ENCODE data around the gene PRDX4. TPM values are rescaled to one million over a fixed set of nuclear protein-coding genes. Genes with fewer than 3 reads are reported as not detected.
"Not testable (repeated sequence)": the region's sequence is repeated elsewhere in the genome, so short reads cannot be mapped to it uniquely, and the experiment has no call there.

The PRDX4 gene
- total RNA-seq, 1 experiment from 2014 or later = 276 TPM

GRCh38 chrX:23668335-23668734 lies 1.0 kb downstream of the PRDX4 start:
- no peaks in the 10 kb centered on the region for H3K27me3 ChIP-seq (ENCODE audit: low read length)
- POLR2A ChIA-PET (ENCODE audit: unreplicated experiment) = no interaction called here
- no peaks in the 10 kb centered on the region for H3K9me2 ChIP-seq (replicated peaks; ENCODE audit: low read length)
- H4K20me1 ChIP-seq (ENCODE audit: low read length) = 0 out of 2 replicates have a peak, but pooled peaks cover 4% of the 10 kb centered on the region
- peak; percentile 3; the same call in 1 of the 2 replicates for ATAC-seq
- H3K4me2 ChIP-seq (ENCODE audit: low read length) = peak overlapping the region; percentile 88
- H3K36me3 ChIP-seq (ENCODE audit: low read depth, low read length) = peaks cover 9% of the 10 kb centered on the region; the same call in 1 of the 2 replicates
- H2AFZ ChIP-seq (ENCODE audit: low read length) = no peak overlapping the region
- peak overlapping the region; percentile 71 for H3K4me3 ChIP-seq (ENCODE audit: low read length)
- peaks cover 44% of the 10 kb centered on the region for H3K79me2 ChIP-seq (ENCODE audit: low read length)
- peaks cover 13% of the 10 kb centered on the region for H3K4me1 ChIP-seq (ENCODE audit: insufficient read depth, low read length)
- no peaks in the 10 kb centered on the region for H3K9me3 ChIP-seq (ENCODE audit: low read length)
- DNase-seq = peak; percentile 23
- CTCF ChIA-PET = no interaction called here
- TF ChIP-seq CTCF (conservative IDR thresholded peaks at IDR 0.05; ENCODE audit: low read depth, low read length) = no peak
- no peak for TF ChIP-seq EZH2 (IDR thresholded peaks at IDR 0.05; ENCODE audit: low read length, unreplicated experiment)
- TF ChIP-seq EZH2phosphoT487 (IDR thresholded peaks at IDR 0.05; ENCODE audit: borderline replicate concordance, low read length) = no peak
- H3F3A ChIP-seq (ENCODE audit: low read length, unreplicated experiment) = no peaks in the 10 kb centered on the region
- peak overlapping the region; percentile 96 for H3K9ac ChIP-seq (ENCODE audit: low read length)
- no TSS peak for BruUV-seq (replicated peaks)
- H3K27ac ChIP-seq (ENCODE audit: low read length) = peak overlapping the region; percentile 80
- intact Hi-C loops (cut with micrococcal nuclease) = loop anchor here (10.0 kb wide), 1 partner anchor 1026 kb away; the partner anchor contains the start of gene POLA1

GRCh38 chrX:23670528-23670927 lies 3.2 kb downstream of the PRDX4 start:
- intact Hi-C loops (cut with micrococcal nuclease) = no loop called here
- Histone ChIP-seq H3K27ac (ENCODE audit: low read length) (no peak overlapping the region), H4K20me1 (ENCODE audit: low read length) (0 out of 2 replicates have a peak, but pooled peaks cover 4% of the 10 kb centered on the region), H3K9me2 (replicated peaks; ENCODE audit: low read length) (no peaks in the 10 kb centered on the region), H3K4me2 (ENCODE audit: low read length) (no peak overlapping the region), H3K79me2 (ENCODE audit: low read length) (peaks cover 44% of the 10 kb centered on the region), H2AFZ (ENCODE audit: low read length) (no peak overlapping the region), H3K4me3 (ENCODE audit: low read length) (no peak overlapping the region), H3K27me3 (ENCODE audit: low read length) (no peaks in the 10 kb centered on the region), H3K4me1 (ENCODE audit: insufficient read depth, low read length) (peaks cover 13% of the 10 kb centered on the region), H3K9me3 (ENCODE audit: low read length) (no peaks in the 10 kb centered on the region), H3K36me3 (ENCODE audit: low read depth, low read length) (peaks cover 16% of the 10 kb centered on the region; the same call in 1 of the 2 replicates), H3F3A (ENCODE audit: low read length, unreplicated experiment) (no peaks in the 10 kb centered on the region), H3K9ac (ENCODE audit: low read length) (no peak overlapping the region)
- CTCF ChIA-PET = no interaction called here
- no peak for TF ChIP-seq EZH2phosphoT487 (IDR thresholded peaks at IDR 0.05; ENCODE audit: borderline replicate concordance, low read length)
- BruUV-seq (replicated peaks) = no TSS peak
- DNase-seq (no peak), ATAC-seq (no peak)
- POLR2A ChIA-PET (ENCODE audit: unreplicated experiment) = no interaction called here

GRCh38 chrX:23673108-23673507 lies 5.8 kb downstream of the PRDX4 start:
- TF ChIP-seq EZH2phosphoT487 (IDR thresholded peaks at IDR 0.05; ENCODE audit: borderline replicate concordance, low read length) (no peak), EZH2 (IDR thresholded peaks at IDR 0.05; ENCODE audit: low read length, unreplicated experiment) (no peak), CTCF (conservative IDR thresholded peaks at IDR 0.05; ENCODE audit: low read depth, low read length) (no peak)
- no peaks in the 10 kb centered on the region for H3F3A ChIP-seq (ENCODE audit: low read length, unreplicated experiment)
- no peak overlapping the region for H3K4me3 ChIP-seq (ENCODE audit: low read length)
- ATAC-seq (no peak), DNase-seq (no peak)
- no peaks in the 10 kb centered on the region for H3K27me3 ChIP-seq (ENCODE audit: low read length)
- H3K9ac ChIP-seq (ENCODE audit: low read length) = no peak overlapping the region
- no peak overlapping the region for H2AFZ ChIP-seq (ENCODE audit: low read length)
- no peaks in the 10 kb centered on the region for H3K9me2 ChIP-seq (replicated peaks; ENCODE audit: low read length)
- 0 out of 2 replicates have a peak, but pooled peaks cover 4% of the 10 kb centered on the region for H4K20me1 ChIP-seq (ENCODE audit: low read length)
- no peak overlapping the region for H3K4me2 ChIP-seq (ENCODE audit: low read length)
- H3K79me2 ChIP-seq (ENCODE audit: low read length) = peaks cover 37% of the 10 kb centered on the region
- intact Hi-C loops (cut with micrococcal nuclease) = no loop called here
- CTCF ChIA-PET = no interaction called here
- no peaks in the 10 kb centered on the region for H3K9me3 ChIP-seq (ENCODE audit: low read length)
- POLR2A ChIA-PET (ENCODE audit: unreplicated experiment) = no interaction called here
- H3K36me3 ChIP-seq (ENCODE audit: low read depth, low read length) = peaks cover 27% of the 10 kb centered on the region; the same call in 1 of the 2 replicates
- H3K27ac ChIP-seq (ENCODE audit: low read length) = no peak overlapping the region
- H3K4me1 ChIP-seq (ENCODE audit: insufficient read depth, low read length) = peaks cover 7% of the 10 kb centered on the region; the same call in 1 of the 2 replicates
- BruUV-seq (replicated peaks) = no TSS peak

- DNase-seq; H3K9ac ChIP-seq (ENCODE audit: low read length); H3K27ac ChIP-seq (ENCODE audit: low read length); POLR2A ChIA-PET (ENCODE audit: unreplicated experiment); H3F3A ChIP-seq (ENCODE audit: low read length, unreplicated experiment); H3K4me1 ChIP-seq (ENCODE audit: insufficient read depth, low read length); H3K9me3 ChIP-seq (ENCODE audit: low read length); H4K20me1 ChIP-seq (ENCODE audit: low read length); H3K4me2 ChIP-seq (ENCODE audit: low read length); H2AFZ ChIP-seq (ENCODE audit: low read length); intact Hi-C loops (cut with micrococcal nuclease); H3K27me3 ChIP-seq (ENCODE audit: low read length); CTCF ChIA-PET; BruUV-seq (replicated peaks); ATAC-seq; H3K9me2 ChIP-seq (replicated peaks; ENCODE audit: low read length); H3K79me2 ChIP-seq (ENCODE audit: low read length); H3K4me3 ChIP-seq (ENCODE audit: low read length): not testable (repeated sequence)
- H3K36me3 ChIP-seq (ENCODE audit: low read depth, low read length) = peaks cover 24% of the 10 kb centered on the region; the same call in 1 of the 2 replicates
Measured at GRCh38 chrX:23676486-23676885, 9.2 kb downstream of the PRDX4 start.
